Measurements from ENCODE around the gene ZSWIM3.

GRCh38 chr20:45845452-45845851, 12.0 kb upstream of the ZSWIM3 start:
- TF ChIP-seq CTCF (IDR thresholded peaks at IDR 0.05; ENCODE audit: extremely low read depth in 1 of 2, insufficient read depth in 1 of 2, low read depth in 1 of 2, low read length in 2 of 2) (no peak), POLR2AphosphoS5 (IDR thresholded peaks at IDR 0.05; ENCODE audit: insufficient read depth, low read depth, low read length) (no peak), GATA2 (IDR thresholded peaks at IDR 0.05; ENCODE audit: insufficient read depth, insufficient read length, low read depth, low read length) (no peak), POLR2A (IDR thresholded peaks at IDR 0.05; ENCODE audit: low read depth, low read length) (no peak)
